NB4 (cell line): ENCODE measurements around the gene TUBB3.

ENCODE experiments used
- MAX ChIP-seq: IDR thresholded peaks from 2 replicates; pipeline ENCODE4 v1.6.1; 2011; ENCODE audit warnings: low read depth, low read length
- MYC ChIP-seq: IDR thresholded peaks from 2 replicates; pipeline ENCODE4 v1.6.1; 2011; ENCODE audit warnings: low read depth, low read length
- POLR2A ChIP-seq: IDR thresholded peaks from 2 replicates; pipeline ENCODE4 v1.6.1; 2011; ENCODE audit warnings: mild to moderate bottlenecking; ENCODE audit not compliant: insufficient read length; ENCODE audit errors: extremely low read depth
- TF ChIP-seq, protein P1 (sequence below): IDR thresholded peaks from one replicate; pipeline ENCODE4 v1.5.1; 2012; ENCODE audit warnings: low read depth, low read length

DNA sequence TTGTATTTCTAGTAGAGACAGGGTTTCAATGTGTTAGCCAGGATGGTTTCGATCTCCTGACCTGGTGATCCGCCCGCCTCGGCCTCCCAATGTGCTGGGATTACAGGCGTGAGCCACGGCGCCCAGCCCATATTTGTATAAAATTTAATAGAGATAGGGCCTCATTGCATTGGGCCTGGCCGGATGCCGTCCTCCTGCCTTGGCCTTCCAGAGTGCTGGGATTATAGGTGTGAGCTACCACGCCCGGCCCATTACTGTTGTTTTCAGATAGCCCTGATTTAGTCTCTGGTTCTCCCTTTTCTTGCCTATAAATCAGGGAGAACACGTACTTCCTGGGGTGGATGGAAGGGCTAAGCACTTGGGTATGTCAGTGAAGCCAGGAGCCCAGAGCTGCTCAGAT is 28.9 kb downstream of the TUBB3 start:
- no peak for TF ChIP-seq POLR2A
- TF ChIP-seq, protein P1, sequence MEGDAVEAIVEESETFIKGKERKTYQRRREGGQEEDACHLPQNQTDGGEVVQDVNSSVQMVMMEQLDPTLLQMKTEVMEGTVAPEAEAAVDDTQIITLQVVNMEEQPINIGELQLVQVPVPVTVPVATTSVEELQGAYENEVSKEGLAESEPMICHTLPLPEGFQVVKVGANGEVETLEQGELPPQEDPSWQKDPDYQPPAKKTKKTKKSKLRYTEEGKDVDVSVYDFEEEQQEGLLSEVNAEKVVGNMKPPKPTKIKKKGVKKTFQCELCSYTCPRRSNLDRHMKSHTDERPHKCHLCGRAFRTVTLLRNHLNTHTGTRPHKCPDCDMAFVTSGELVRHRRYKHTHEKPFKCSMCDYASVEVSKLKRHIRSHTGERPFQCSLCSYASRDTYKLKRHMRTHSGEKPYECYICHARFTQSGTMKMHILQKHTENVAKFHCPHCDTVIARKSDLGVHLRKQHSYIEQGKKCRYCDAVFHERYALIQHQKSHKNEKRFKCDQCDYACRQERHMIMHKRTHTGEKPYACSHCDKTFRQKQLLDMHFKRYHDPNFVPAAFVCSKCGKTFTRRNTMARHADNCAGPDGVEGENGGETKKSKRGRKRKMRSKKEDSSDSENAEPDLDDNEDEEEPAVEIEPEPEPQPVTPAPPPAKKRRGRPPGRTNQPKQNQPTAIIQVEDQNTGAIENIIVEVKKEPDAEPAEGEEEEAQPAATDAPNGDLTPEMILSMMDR = no peak
- no peak for TF ChIP-seq MAX
- TF ChIP-seq MYC = no peak
